Activated CD4-positive, alpha-beta T cell treated with anti-CD3 and anti-CD28 coated beads for 24 hours (primary cell): ENCODE data around the gene LAMB1.
A peak's percentile ranks its signal among the peaks of the same experiment; 100 is the strongest.
"Not testable (repeated sequence)": the region's sequence is repeated elsewhere in the genome, so short reads cannot be mapped to it uniquely, and the experiment has no call there.

Experiments used
- DNase-seq, 2 donors: peaks; one replicate each; pipeline ENCODE4 v3.0.0-alpha.2; 2020; ENCODE audit warnings: low read depth in 2 of 2

The LAMB1 gene

DNA sequence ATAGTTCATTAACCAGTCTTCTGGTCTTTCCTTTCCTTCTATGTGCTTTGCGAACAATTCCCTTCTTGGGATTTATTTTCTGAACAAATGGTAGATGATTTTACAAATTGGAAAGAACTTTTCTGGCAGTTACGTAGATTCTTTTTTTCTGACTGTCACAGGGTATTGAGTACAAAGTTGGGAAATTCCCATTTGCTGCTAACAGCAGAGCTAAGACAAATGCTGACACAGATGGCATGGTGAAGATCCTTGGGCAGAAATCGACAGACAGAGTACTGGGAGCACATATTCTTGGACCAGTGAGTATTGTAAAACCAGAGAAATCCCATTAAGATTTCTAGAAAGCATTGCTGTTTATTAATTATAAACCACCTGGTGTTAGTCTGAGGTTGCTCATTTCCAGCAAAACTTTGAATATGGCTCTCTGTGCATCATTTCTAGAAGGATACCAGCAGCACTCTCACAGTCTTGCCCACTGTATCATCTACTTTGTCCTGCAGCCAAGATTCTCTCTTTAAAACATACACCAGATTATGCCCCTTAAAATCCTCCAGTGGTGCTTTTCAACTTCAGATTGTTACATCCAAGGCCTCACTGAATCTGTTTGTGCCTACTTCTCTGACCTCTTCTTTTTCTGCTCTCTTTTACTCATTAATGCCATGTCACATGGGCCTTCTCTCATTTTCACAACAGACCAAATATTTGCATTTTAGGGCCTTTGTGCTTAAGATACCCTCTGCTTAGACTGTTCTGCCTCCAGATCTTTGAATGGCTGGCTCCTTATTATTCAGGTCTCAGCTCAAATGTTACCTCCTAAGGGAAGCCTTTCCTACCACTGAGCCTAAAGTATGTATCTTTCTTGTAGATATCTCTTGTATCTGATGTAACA lies 85.0 kb downstream of the LAMB1 start:
- no peak for DNase-seq

DNA sequence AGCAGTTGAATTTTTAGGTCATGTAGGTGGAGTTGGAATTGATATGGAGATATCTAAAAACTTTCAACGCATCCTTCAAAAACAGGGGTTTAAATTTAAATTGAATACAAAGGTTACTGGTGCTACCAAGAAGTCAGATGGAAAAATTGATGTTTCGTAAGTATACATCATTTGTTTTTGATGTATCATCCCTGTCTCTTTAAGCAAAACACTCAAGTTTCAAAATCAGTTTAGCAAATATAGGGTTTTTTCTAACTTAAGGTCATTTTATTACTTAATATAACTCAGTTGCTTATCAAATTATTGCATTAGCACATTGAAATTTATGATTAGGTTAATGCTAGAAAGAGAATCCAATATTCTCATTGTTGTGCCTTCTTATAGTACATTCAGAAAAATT lies 87.4 kb downstream of the LAMB1 start:
- no peak for DNase-seq

DNA sequence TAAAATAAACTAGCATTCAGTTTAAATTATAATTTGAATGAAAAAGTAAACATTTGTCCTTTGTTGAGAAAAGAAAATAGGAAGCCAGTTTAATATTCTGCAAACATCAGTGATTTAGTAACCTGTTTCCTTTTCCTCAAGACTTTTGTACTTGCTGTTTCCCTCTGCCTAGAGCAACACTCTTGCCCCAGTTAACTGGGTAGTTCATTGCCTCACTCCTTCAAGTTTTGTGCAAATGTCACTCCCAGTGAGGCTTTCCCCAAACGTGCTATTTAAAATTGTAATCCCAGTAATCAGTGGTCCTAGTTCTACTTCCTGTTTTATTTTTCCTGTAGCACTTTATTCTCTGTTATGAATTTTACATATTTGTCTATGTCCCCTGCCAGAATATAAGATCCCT lies 88.1 kb downstream of the LAMB1 start:
- no peak for DNase-seq

DNA sequence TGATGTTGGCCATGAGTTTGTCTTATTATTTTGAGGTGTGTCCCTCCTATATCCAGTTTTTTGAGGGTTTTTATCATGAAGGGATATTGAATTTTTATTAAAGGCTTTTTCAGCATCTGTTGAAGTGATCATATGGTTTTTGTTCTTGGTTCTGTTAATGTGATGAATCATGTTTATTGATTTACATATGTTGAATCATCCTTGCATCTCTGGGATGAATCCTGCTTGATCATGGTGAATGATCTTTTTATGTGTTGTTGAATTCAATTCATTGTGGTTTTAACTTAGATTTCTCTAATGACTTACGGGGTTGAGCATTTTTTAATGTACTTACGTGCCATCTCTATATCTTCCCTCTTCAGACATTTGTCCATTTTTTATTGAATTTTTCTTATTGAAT lies 89.1 kb downstream of the LAMB1 start:
- no peak for DNase-seq

DNA sequence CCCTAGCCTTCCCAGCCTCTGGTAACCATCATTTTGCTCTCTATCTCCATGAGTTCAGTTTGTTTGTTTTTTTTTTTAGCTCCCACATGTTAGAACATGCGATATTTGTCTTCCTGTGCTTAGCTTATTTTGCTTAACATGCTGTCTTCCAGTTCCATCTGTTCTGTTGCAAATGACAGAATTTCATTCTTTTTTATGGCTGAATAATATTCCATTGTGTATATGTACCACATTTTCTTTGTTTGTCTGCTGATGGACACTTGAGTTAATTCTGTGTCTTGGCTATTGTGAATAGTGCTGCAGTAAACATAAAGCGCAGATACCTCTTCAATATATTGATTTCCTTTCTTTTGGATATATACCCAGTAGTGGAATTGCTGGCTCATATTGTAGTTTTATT lies 91.0 kb downstream of the LAMB1 start:
- no peak for DNase-seq

DNA sequence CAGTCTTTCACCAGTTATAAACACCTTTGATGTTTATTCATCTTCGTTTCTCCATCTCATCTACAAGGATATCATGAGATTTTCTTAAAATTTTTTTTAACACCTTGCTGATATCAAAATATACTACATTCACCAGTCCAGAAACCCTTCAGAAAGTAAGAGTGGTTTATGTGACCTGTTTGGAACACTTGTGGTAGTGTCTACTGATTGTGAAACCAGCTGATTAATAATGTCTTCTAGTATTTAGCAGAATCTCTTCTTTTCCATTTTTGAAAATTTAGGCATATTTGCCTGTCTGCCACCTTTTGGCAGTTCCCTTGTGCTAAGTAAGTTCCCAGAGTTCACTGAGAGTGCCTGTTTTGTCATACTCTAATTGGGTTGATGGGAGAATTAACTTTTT lies 93.5 kb downstream of the LAMB1 start:
- no peak for DNase-seq

DNA sequence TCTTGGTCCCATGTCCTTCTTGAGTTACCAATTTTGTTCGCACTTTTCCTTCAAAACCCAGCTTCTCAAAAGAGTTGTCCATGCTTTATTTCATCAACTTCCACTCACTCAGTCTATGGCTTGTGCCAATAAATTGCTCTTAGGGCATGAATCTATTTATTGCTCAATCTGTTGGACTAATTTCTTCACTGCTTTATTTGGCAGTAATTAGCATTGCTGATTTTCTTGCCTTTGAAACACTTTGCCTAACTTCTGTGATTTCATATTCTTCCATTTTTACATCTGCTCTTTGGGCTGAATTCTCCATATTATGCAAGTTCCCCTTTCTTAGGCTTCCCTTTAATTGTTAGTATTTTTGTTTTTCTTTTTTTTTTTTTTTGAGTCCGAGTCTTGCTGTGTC lies 95.2 kb downstream of the LAMB1 start:
- DNase-seq, result no peak

DNA sequence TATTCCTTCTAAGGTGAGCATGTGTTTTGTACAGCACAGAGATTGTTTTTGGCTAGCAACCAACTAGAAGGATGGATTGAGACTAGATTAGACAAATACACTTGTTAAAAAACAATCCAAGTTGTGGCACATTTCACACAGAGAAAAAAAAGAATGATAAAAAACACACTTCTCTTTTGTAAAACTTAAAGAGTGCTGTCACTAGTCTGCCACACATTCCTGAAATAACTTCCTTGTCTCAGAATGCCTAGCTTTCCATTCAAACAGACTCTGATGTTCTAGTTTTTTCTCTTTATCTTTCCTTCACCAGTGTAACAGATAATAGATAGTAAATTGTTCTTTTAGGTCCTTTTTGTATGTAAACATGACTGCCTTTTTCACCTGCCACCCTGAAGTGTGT lies 100.6 kb downstream of the LAMB1 start:
- DNase-seq, result no peak

DNA sequence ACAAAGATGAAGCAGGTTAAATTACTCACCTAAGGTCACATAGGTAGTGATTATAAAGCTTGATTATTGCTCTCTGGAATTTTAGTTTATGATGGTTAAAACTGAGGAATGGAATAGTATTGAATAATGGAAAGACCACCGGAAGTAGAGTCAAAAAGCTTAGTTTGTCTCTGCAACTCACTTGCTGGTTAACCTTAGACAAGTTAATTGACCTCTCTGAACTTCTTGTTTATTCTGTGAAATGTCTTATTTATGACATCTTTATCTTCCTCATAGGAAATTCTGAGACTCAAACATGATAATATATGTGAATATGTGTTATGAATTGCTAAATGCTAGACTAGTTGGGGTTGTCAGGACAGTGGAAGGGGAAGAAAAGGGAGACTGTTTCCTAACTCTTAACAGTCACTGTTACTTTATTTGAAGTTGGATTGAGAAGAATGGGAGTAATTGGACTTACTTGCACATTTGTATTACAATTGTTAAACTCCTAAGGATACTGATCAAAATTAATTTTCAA lies 102.4 kb downstream of the LAMB1 start:
- DNase-seq, result no peak

DNA sequence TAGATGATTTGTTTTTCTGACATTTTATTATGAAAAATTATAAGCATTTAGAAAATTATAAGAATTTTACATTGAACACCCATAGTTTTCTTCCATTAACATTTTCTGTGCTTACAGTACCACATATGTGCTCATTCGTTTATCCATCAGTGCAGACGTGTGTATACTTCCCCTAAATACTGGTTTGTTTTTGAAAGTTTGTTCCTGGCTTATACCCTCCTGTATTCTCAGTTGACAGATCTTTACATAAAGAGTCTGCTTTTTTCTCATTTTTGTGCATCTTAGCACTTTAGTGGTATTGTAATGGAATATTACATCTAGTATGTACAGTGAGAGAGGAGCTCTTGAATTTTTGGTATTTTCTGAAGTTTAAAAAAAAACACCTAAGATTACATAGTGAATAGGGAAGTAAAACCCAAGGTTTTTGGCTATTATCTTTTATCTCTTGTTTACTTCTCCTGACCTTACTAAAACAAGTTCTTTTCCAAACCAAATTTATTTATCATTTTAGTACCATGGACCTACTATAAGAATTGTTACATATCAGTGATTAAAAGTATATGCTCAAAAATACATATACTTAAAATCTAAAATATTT lies 103.9 kb downstream of the LAMB1 start:
- no peak for DNase-seq

DNA sequence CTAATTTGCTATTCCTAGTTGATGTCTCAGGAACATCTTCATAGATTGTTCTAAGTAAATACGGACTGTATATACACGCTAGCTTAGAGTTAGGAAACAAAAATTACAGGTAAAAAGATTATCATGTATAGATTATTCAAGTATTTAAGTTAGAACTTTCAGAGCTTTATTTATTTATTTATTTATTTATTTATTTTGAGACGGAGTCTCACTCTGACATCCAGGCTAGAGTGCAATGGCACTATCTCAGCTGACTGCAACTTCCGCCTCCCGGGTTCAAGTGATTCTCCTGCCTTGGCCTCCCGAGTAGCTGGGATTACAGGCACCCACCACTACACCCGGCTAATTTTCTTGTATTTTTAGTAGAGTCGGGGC lies 110.6 kb downstream of the LAMB1 start:
- DNase-seq, result not testable (repeated sequence)

DNA sequence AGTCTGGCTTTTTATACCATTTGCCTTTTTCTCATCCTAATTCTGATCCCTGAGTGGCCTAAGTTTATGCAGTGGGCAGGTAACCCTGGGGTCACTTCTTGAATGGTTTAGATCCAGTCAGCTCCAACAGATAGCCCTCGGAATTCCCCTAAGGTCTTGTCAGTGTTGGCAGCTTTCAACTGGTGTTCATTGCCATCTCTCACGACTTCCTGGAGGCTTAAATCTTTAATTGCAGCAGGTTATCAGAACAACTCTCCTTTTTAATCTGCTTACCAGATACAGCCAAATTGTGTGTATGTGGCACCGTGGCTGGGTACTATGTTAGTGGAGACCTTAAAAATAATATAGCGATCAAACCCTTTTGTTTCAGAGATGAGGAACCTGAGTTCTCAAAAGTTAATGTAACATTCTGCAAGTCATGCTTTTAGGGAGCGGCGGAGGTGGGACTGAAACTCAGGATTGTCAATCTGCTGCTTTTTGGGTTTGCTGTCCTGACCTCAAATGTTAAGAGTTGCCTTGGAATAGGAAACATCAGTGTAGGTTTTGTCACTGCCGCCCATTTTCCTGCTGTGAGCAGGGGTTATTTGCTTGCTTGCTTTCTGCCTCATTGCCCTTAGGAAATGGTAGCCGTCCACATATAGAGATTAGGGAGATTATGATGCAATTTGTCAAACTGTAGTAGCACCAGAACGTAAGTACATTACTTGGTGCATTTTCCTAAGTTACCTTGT lies 111.2 kb downstream of the LAMB1 start:
- DNase-seq, result no peak

DNA sequence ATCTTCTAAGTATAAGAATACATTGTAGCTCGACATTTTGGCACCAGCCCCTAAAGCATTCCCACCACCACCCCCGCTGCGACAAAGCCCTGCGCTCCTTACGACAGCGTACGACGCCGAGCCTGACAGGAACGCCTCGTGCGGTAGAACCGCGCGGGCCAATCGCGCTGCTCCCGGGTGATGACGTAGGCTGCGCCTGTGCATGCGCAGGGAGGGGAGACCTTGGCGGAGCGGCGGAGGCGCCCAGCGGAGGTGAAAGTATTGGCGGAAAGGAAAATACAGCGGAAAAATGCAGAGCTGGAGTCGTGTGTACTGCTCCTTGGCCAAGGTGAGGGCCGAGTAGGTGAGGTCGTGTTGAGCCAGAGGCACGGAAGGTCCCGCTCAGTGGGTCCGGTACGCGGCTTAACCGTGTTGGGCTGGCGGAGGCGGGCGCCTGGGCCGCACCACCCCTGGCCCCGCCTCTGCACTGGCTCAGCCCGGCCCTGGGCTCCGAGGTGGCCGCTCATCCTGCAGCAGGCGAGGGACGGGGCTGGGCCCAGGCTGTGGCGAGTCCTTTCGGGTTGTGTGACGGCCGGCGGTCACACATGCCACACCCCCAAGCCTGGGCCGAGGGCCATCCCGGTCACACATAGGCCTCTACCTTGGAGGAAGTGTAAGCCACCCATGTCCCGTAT lies 111.9 kb downstream of the LAMB1 start, which contains the start of gene DLD:
Gene DLD, plus strand, starts transcription at position 222 of the 674 bp plus-strand sequence. Its CDS starts 68 bp downstream, at position 290.
- DNase-seq, result peak; percentile 85 to 90

DNA sequence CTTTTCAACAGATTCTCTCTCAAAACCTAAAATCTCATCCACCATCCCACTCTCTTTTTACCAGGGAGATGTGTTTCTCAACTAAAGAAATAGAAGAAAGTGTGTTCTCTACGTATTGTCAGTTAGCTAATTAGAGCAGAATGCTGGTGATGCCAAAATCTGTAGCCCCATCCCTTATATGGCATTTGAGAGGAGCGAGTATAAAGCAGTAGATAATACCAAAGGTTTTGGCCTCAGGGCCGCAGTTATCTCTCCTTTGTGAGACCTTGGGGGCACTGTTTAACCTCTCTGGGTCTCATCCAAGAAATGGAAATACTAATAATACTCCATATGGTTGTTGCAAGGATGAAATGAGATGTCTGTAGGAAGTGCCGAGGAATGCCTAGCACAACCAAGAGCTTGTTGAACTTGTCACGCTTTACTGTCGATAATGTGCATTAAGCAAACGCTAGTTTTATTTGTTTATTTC lies 112.4 kb downstream of the LAMB1 start:
- DNase-seq, result no peak

DNA sequence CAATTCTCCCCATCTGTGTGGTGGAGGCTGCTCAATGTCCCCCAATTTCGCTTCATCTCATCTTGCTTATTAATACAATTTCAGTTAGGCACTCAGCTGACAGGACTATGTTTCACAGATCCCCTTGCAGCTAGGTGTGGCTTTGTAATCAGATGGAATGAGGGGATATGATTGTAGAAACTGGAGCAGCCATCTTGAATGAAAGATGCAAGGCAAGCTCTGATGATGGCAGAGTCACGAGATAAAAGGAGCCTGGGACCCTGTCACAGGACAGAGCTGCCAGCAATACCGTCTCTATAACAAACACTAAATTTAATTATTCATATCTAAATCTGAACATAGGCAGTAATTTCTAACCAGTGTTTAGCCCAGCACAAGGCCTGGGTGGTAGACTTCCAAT lies 113.0 kb downstream of the LAMB1 start:
- no peak for DNase-seq

DNA sequence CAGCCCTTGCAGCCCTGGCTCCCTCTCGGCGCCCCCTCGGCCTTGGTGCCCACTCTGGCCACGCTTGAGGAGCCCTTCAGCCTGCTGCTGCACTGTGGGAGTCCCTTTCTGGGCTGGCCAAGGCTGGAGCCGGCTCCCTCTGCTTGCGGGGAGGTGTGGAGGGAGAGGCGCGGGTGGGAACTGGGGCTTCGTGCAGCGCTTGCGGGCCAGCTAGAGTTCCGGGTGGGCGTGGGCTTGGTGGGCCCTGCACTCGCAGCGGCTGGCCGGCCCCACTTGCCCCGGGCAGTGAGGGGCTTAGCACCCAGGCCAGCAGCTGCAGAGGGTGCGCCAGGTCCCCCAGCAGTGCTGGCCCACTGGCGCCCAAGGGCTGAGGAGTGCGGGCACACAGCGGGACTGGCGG lies 115.1 kb downstream of the LAMB1 start:
- DNase-seq, result not testable (repeated sequence)

DNA sequence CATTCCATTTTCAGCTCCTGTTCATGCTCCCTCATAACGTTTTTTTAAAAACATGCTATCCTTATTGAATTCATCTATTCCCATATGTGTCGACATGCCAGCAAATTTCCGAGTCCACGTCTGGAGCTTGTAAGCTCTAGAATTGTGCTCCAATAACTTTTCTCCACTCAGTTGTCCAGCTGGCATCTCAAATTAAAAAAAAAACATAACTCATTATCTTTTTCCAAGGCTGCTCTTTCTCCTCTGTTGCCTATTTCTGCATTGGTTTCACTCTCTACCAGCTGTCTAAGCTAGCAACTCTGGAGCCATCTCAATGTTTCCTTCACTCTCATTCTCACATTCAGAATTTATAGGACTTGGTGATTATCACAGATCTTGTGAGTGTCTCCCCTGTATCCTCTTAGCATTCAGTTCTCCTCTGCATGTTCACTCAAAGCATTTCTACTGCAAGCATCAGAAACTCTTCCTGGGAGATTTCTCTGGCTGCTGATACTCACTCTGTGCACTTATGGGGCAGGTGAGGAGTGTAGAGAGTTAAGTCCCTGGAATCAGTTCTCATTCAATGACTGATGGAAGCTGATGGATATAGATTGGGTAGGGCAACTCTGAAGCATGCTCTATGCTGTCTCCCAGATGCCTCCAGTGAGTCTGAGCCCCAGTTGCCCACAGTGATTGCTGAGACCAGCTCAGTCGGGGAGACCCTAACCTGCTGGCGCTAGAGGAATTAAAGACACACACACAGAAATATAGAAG lies 118.7 kb downstream of the LAMB1 start:
- no peak for DNase-seq

DNA sequence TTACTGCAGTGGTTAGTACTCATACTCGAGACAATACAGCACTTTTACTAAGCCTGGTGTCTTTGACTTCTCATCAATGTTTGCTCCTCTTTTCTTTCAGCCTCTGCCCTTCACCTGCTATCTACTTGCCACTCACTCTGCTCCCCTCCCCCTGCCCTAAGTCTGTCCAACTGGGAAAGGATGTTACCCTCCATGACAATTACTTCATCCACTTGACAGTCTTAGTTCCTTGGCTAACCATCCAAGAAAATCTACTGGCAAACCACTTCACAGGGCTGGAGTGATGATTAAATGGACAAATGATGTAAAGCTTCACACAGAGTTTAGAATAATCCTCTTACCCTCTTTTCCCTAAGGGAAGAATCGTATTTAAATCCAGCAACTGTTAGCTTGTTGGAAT lies 120.2 kb downstream of the LAMB1 start:
- DNase-seq, result no peak

DNA sequence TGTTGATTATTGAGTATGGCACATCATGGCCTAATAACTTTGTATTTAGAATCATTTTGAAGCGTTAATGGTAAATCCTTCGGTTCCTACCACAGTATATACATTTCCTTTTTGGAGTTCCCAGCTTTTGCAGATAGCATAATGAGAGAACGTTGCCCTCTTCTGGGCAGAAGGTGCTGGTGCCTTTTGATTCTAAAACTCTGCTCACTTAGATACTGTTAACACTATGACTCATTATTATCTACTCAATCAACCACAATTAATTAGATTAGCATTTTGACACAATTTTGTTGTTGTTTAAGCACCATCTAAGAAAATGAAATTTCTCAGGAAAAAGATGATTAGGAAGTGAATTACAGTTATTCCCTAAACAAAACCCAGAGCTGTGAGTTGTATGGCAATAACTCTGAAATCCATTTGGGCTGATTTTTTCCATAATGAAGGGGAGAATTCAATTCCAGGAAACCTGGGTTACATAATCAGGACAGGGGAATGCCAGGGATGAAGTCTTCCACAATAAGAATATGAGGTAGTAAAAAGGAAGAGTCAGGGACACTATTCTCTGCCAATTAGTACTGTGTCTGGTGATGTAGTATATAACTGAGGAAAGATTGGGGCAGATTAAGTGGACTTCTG lies 123.4 kb downstream of the LAMB1 start:
- DNase-seq, result no peak

DNA sequence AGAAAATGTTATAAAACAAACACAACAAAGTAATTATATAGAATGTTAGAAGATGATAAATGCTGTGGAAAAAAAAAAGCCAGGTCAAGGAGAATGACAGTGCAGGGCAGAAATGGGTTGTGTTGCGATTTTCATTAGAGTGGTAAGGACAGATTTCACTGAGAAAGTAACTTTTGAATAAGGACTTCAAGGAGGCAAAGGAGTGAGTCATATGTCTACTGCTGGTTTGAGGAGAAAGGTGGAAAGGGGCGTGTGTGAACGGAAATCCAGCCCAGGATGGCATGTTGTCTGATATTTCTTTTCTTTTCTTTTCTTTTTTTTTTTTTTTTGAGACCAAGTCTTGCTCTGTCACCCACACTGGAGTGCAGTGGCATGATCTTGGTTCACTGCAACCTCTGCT lies 124.3 kb downstream of the LAMB1 start:
- no peak for DNase-seq
